ENCODE data around the gene ANKRD18B. TPM values are rescaled to one million over a fixed set of nuclear protein-coding genes. Genes with fewer than 3 reads are reported as not detected.

Gene ANKRD18B
- total and polyA plus RNA-seq, 9 of the 15 experiments (the other 6 are each of a cell fraction or from before 2014, with no cell fraction given) = 0.43 to 12.6 (median 1.8) TPM

- TF ChIP-seq, protein P1, sequence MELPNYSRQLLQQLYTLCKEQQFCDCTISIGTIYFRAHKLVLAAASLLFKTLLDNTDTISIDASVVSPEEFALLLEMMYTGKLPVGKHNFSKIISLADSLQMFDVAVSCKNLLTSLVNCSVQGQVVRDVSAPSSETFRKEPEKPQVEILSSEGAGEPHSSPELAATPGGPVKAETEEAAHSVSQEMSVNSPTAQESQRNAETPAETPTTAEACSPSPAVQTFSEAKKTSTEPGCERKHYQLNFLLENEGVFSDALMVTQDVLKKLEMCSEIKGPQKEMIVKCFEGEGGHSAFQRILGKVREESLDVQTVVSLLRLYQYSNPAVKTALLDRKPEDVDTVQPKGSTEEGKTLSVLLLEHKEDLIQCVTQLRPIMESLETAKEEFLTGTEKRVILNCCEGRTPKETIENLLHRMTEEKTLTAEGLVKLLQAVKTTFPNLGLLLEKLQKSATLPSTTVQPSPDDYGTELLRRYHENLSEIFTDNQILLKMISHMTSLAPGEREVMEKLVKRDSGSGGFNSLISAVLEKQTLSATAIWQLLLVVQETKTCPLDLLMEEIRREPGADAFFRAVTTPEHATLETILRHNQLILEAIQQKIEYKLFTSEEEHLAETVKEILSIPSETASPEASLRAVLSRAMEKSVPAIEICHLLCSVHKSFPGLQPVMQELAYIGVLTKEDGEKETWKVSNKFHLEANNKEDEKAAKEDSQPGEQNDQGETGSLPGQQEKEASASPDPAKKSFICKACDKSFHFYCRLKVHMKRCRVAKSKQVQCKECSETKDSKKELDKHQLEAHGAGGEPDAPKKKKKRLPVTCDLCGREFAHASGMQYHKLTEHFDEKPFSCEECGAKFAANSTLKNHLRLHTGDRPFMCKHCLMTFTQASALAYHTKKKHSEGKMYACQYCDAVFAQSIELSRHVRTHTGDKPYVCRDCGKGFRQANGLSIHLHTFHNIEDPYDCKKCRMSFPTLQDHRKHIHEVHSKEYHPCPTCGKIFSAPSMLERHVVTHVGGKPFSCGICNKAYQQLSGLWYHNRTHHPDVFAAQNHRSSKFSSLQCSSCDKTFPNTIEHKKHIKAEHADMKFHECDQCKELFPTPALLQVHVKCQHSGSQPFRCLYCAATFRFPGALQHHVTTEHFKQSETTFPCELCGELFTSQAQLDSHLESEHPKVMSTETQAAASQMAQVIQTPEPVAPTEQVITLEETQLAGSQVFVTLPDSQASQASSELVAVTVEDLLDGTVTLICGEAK (IDR thresholded peaks at IDR 0.05) = no peak
- TF ChIP-seq, protein P1 (CRISPR knock-in tag; IDR thresholded peaks at IDR 0.05) = no peak
- TF ChIP-seq CREB1 (IDR thresholded peaks at IDR 0.05) (peak; percentile 80; the same call in 1 of the 2 replicates), CREB1 (CRISPR knock-in tag; IDR thresholded peaks at IDR 0.05) (peak; percentile 70; the same call in 1 of the 2 replicates), ZSCAN32 (CRISPR knock-in tag; IDR thresholded peaks at IDR 0.05) (no peak), PBX2 (CRISPR knock-in tag; IDR thresholded peaks at IDR 0.05; ENCODE audit: low read depth) (no peak), PBX2 (tag; conservative IDR thresholded peaks at IDR 0.05; ENCODE audit: low read depth) (0 out of 2 replicates have a peak, but pooled peaks have one; percentile 32), ASH1L (IDR thresholded peaks at IDR 0.05; ENCODE audit: borderline replicate concordance, low read depth, partially characterized antibody) (no peak)
- TF ChIP-seq, protein P2, sequence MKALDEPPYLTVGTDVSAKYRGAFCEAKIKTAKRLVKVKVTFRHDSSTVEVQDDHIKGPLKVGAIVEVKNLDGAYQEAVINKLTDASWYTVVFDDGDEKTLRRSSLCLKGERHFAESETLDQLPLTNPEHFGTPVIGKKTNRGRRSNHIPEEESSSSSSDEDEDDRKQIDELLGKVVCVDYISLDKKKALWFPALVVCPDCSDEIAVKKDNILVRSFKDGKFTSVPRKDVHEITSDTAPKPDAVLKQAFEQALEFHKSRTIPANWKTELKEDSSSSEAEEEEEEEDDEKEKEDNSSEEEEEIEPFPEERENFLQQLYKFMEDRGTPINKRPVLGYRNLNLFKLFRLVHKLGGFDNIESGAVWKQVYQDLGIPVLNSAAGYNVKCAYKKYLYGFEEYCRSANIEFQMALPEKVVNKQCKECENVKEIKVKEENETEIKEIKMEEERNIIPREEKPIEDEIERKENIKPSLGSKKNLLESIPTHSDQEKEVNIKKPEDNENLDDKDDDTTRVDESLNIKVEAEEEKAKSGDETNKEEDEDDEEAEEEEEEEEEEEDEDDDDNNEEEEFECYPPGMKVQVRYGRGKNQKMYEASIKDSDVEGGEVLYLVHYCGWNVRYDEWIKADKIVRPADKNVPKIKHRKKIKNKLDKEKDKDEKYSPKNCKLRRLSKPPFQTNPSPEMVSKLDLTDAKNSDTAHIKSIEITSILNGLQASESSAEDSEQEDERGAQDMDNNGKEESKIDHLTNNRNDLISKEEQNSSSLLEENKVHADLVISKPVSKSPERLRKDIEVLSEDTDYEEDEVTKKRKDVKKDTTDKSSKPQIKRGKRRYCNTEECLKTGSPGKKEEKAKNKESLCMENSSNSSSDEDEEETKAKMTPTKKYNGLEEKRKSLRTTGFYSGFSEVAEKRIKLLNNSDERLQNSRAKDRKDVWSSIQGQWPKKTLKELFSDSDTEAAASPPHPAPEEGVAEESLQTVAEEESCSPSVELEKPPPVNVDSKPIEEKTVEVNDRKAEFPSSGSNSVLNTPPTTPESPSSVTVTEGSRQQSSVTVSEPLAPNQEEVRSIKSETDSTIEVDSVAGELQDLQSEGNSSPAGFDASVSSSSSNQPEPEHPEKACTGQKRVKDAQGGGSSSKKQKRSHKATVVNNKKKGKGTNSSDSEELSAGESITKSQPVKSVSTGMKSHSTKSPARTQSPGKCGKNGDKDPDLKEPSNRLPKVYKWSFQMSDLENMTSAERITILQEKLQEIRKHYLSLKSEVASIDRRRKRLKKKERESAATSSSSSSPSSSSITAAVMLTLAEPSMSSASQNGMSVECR (CRISPR knock-in tag; IDR thresholded peaks at IDR 0.05) = no peak
These were observed 13.5 kb upstream of the ANKRD18B start (continued) for GRCh38 chr9:33510262-33511183.
